AG04449 (cell line): Measurements from ENCODE around the gene WDR7.

ENCODE experiments used
- CTCF ChIA-PET: fragments of 350-600 bp; formaldehyde crosslinking; extraction: SDS; loops from one replicate; lab custom pipeline; 2021; ENCODE audit warnings: antibody characterized with exemption; lab: Yijun Ruan, JAX
- POLR2A ChIA-PET: fragments of 400-600, 350-600 bp; formaldehyde crosslinking; extraction: SDS; loops from one replicate; lab custom pipeline; 2020; ENCODE audit warnings: antibody characterized with exemption, inconsistent platforms; lab: Yijun Ruan, JAX
- DNase-seq: peaks from one replicate; pipeline ENCODE4 v3.0.0-alpha.2; 2010; ENCODE audit warnings: low read depth, low spot score
- H3K4me3 ChIP-seq: 2 replicates; pipeline ENCODE4 v1.5.1; 2011; ENCODE audit warnings: low read depth, mild to moderate bottlenecking, control low read depth, low read length
- CTCF ChIP-seq: IDR thresholded peaks from one replicate; pipeline ENCODE4 v1.5.1; 2011; ENCODE audit warnings: mild to moderate bottlenecking, moderate library complexity, low read length, control low read depth, inconsistent platforms; ENCODE audit not compliant: insufficient read depth; ENCODE audit errors: missing control alignments

The WDR7 gene

GRCh38 chr18:56890632-56891031, 239.5 kb downstream of the WDR7 start:
- CTCF ChIA-PET, result interaction anchor here (2.1 kb wide), 1 partner anchor 17 kb away, joined by 5 read pairs; no protein-coding TSS in a partner anchor
- POLR2A ChIA-PET, result no interaction called here
- TF ChIP-seq CTCF, result no peak
- H3K4me3 ChIP-seq, result no peak overlapping the region
- peak; percentile 75 for DNase-seq

GRCh38 chr18:56891116-56891515, 240.0 kb downstream of the WDR7 start:
- no peak for DNase-seq
- ChIA-PET POLR2A (no interaction called here), CTCF (interaction anchor here (1.1 to 2.1 kb wide), 2 partner anchors 16 to 22 kb away, joined by 3 to 5 read pairs; no protein-coding TSS in a partner anchor)
- no peak for TF ChIP-seq CTCF
- H3K4me3 ChIP-seq, result no peak overlapping the region

GRCh38 chr18:56891870-56892269, 240.7 kb downstream of the WDR7 start:
- POLR2A ChIA-PET, result no interaction called here
- CTCF ChIA-PET, result interaction anchor here (1.1 to 2.1 kb wide), 2 partner anchors 15 to 23 kb away, joined by 3 to 5 read pairs; no protein-coding TSS in a partner anchor
- DNase-seq, result no peak
- H3K4me3 ChIP-seq, result no peak overlapping the region
- TF ChIP-seq CTCF, result no peak

- no peak for TF ChIP-seq CTCF
- POLR2A ChIA-PET, result no interaction called here
- H3K4me3 ChIP-seq, result no peak overlapping the region
- CTCF ChIA-PET, result no interaction called here
- DNase-seq, result no peak
Measured at GRCh38 chr18:56897122-56897521, 246.0 kb downstream of the WDR7 start.

- no peak for TF ChIP-seq CTCF
- H3K4me3 ChIP-seq, result no peak overlapping the region
- no peak for DNase-seq
- ChIA-PET CTCF (no interaction called here), POLR2A (interaction anchor here (0.5 kb wide), 1 partner anchor 115 kb away, joined by 4 read pairs; no protein-coding TSS in a partner anchor)
Measured at GRCh38 chr18:56899660-56900059, 248.5 kb downstream of the WDR7 start.

GRCh38 chr18:56900195-56901094, 249.3 kb downstream of the WDR7 start:
- POLR2A ChIA-PET, result no interaction called here
- CTCF ChIA-PET, result no interaction called here
- no peak for DNase-seq
- H3K4me3 ChIP-seq, result no peak overlapping the region
- no peak for TF ChIP-seq CTCF
